GM19023 (cell line): ENCODE data around the gene XPR1.
"Not testable (repeated sequence)": the region's sequence is repeated elsewhere in the genome, so short reads cannot be mapped to it uniquely, and the experiment has no call there.

ENCODE experiments used
- ATAC-seq: cut with Tn5 transposase; IDR thresholded peaks from one replicate; pipeline ENCODE4 v1.9.1; 2021; ENCODE audit warnings: mild to moderate bottlenecking, moderate library complexity; ENCODE audit not compliant: unreplicated experiment

The XPR1 gene

GRCh38 chr1:180642781-180643180 lies 11.0 kb downstream of the XPR1 start:
- no peak for ATAC-seq

DNA sequence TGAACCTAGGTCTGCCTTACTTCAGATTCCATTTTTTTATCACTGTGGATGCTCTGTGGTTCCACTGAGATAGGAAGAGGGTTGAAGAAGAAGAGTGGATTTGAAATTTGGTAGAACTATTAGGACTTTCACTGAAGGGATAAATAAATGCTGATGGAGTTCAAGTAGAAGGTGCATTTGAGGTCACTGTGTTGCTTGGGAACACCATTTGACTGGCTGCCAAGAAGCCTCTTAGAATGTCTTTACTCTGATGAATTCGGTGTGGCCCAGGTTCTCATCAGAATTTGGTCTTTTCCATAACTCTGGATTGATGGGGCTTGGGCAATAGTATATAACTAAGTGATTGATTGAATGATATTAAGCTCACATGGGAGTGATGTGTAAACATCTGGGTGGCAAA lies 11.9 kb downstream of the XPR1 start:
- ATAC-seq, result no peak

DNA sequence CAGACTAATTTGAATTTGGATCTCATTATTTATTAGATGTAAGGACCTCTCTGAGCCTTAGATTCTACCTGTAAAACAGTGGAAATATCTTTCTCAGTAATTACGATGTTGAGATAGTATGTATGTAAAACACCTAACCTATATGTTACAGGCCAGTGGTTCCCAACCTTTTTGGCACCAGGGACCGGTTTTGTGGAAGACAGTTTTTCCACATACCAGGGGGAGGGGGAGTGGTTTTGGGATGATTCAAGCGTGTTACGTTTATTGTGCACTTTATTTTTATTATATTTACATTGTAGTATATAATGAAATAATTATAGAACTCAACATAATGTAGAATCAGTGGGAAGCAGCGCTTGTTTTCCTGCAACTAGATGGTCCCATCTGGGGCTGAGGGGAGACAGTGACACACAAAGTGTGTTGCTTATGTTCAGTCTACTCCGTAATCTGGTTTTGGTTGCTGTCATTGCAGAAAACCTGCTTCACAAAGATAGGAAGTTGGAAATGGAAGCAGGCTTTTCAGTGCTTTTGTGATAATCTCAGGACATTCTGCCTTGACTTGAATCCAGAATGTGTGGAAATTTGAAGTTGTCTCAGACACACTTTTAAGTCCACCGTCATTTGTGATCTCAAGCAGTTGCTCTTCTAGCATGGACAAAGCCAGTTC lies 12.8 kb downstream of the XPR1 start:
- ATAC-seq, result no peak

DNA sequence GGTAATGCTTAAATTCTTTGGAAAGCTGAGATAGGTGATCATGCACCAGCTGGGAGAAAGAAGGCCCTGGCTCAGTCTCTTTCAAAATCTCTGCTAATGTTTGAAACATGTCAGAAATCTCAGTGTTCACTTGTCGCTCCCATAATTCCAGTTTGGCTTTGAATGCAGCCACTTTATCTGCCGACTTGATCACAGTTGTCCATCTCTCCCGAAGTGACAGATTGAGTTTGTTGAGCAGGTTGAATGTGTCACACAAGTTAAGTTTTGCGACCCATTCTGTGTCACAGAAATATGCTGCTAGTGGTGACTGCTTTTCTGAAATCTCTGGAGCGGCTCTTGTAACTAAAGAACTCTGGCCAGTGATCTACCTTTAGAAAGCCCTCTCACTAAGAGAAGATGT lies 13.4 kb downstream of the XPR1 start:
- ATAC-seq, result not testable (repeated sequence)

DNA sequence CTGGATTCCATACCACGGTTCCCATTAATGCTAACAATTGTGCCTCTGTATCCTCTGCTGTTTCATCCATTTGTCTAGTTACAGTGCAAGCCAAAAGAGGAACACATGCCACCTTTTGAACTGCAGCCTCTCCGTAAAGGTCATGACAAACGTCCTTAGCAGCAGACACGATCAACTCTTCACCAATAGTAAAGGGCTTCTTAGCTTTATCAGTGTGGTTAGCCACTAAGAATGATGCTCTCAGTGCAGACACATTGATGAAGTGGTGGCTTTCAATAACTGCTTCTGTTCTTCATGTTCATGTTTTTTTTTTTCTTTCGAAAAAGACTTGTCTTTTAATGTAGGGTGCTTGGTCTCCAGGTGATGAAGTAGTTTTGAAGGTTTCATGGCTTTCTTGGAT lies 14.3 kb downstream of the XPR1 start:
- ATAC-seq, result no peak

- no peak for ATAC-seq
These were observed 14.7 kb downstream of the XPR1 start for GRCh38 chr1:180646547-180646946.

GRCh38 chr1:180652792-180653191 lies 21.0 kb downstream of the XPR1 start:
- no peak for ATAC-seq

DNA sequence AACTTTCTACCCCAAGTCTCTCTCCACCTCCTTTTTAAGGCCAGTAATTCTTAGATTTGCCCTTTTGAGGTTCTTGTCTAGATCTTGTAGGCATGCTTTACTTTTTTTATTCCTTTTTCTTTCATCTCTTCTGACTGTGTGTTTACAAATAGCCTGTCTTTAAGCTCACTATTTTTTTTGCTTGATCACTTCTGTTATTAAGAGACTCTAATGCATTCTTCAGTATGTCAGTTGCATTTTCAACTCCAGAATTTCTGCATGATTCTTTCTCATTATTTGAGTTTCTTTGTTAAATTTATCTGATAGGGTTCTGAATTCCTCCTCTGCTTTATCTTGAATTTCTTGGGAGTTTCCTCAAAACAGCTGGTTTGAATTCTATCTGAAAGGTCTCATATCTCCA lies 30.9 kb downstream of the XPR1 start:
- no peak for ATAC-seq

GRCh38 chr1:180670681-180671080 lies 38.9 kb downstream of the XPR1 start:
- no peak for ATAC-seq

- no peak for ATAC-seq
These were observed 40.3 kb downstream of the XPR1 start for GRCh38 chr1:180672105-180672504.

DNA sequence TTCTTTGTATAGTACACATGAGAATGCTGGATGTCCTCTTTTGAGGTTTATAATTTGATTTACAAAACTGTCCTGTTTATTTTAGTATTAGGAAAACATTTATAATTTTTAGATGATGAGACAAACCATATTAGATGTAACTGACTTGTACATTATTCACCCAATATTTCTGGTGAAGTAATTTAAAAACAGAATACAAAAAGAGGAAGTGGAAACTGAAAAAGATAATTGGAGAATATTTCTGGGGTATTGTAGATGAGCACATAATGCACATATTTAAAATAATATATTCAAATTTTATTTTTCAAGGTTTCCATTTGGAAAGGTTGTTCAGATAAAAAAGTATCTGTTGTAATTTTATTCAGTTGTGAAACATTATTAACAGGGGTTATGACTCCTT lies 40.7 kb downstream of the XPR1 start:
- ATAC-seq, result no peak

GRCh38 chr1:180674603-180675530 lies 43.0 kb downstream of the XPR1 start:
- no peak for ATAC-seq

DNA sequence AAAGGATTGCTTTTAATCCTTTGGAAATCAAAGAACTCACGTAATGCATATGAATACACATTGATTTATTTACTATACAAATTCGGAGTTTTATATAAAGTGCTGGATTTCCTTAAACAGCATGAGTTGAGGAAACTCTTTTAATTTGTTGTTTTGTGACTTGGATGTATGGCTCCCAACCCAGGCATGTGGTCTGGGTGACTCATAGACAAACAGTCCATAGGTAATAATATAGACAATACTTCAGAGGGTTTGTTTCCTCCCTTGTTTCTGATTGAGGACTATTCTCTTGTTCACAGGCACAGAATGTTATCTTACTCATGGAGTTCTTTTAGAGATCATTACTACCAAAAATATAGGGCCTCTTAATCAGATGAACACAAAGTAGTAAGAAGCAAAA lies 43.8 kb downstream of the XPR1 start:
- ATAC-seq, result no peak

GRCh38 chr1:180680558-180681144 lies 48.8 kb downstream of the XPR1 start:
- ATAC-seq, result no peak

DNA sequence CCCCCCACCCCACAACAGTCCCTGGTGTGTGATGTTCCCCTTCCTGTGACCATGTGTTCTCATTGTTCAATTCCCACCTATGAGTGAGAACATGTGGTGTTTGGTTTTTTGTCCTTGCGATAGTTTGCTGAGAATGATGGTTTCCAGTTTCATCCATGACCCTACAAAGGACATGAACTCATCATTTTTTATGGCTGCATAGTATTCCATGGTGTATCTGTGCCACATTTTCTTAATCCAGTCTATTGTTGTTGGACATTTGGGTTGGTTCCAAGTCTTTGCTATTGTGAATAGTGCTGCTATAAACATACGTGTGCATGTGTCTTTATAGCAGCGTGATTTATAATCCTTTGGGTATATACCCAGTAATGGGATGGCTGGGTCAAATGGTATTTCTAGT lies 51.3 kb downstream of the XPR1 start:
- not testable (repeated sequence) for ATAC-seq

DNA sequence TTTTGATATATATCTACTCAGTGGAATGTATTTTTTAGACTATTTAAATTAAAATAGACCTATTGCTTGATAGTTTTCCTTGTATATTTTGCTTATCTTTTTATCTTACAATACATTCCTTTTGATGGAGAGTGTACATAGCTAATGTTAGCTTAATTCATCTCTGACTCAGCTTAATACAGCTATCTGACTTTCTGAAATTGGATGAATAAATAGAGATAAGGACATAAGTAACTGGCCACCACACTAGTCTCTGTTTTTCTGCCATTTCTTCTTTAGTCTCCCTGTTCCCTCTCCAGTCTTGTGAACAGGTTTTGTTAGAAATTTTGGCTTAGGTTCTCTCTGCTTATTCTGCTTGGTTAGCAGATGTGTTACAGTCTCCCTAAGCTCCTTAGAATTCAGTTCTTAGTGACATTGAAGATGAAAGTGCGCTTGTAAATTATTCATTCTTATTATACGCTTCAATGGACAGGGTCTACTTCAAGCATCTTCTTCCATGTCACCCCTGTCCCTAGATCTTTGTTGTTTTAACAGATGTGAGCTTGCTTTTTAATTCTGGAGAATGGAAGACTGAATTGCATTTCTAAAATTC lies 59.6 kb downstream of the XPR1 start:
- ATAC-seq, result no peak

DNA sequence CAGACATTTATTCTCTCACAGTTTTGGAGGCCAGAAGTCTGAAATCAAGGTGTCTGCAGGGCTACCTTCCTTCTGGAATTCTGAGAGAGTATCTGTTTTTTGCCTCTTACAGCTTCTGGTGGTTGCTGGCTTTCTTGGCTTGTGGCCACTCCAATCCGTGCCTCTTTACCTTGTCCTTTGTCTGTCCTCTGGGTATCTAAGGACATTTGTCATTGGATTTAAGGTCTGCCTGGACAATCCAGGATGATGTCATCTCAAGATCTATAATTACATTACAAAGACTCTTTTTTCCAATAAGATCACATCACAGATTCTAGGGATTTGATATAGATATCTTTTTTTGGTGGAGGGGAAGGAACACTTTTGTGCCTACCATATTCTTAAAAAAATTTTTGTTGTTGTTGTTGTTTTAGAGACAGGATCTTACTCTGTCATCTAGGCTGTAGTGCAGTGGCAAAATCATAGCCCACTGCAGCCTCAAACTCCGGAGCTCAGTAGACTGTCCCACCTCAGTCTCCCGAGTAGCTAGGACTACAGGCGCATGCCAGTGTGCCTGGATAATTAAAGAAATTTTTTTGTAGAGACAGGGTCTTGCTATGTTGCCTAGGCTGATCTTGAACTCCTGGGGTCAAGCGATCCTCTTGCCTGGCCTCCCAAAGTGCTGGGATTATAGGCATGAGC lies 61.9 kb downstream of the XPR1 start:
- ATAC-seq, result no peak

GRCh38 chr1:180695282-180695681 lies 63.5 kb downstream of the XPR1 start:
- ATAC-seq, result no peak

- ATAC-seq, result no peak
These were observed 64.5 kb downstream of the XPR1 start for GRCh38 chr1:180696361-180696760.

- ATAC-seq, result no peak
These were observed 66.8 kb downstream of the XPR1 start for GRCh38 chr1:180698580-180698979.

GRCh38 chr1:180702376-180702775 lies 70.6 kb downstream of the XPR1 start:
- not testable (repeated sequence) for ATAC-seq
